Adrenal gland (tissue), 5 donors: ENCODE data around the gene CYB5A.
A peak's percentile ranks its signal among the peaks of the same experiment; 100 is the strongest.

Source experiments
- POLR2A ChIP-seq, 2 donors: fragments of 450-650 bp; IDR thresholded peaks; one replicate each; pipeline ENCODE4 v1.6.1; 2017; ENCODE audit warnings: antibody characterized with exemption in 2 of 2, mild to moderate bottlenecking in 2 of 2, moderate library complexity in 1 of 2
- TF ChIP-seq, protein P1 (sequence below), 6 experiments: fragments of 450-650 bp in 4 of 6; fragments of 200-600 bp in 2 of 6; sonication (generic) in 1 of 6; IDR thresholded peaks; 1 replicate in 5 of 6; 2 replicates in 1 of 6; pipeline versions ENCODE4 v1.5.1 to v1.8.0; 2016 to 2021; ENCODE audit warnings: antibody characterized with exemption in 6 of 6, mild to moderate bottlenecking in 2 of 6, moderate library complexity in 1 of 6
- donor health status: DM: no; HTN: no; CAD: no.

DNA sequence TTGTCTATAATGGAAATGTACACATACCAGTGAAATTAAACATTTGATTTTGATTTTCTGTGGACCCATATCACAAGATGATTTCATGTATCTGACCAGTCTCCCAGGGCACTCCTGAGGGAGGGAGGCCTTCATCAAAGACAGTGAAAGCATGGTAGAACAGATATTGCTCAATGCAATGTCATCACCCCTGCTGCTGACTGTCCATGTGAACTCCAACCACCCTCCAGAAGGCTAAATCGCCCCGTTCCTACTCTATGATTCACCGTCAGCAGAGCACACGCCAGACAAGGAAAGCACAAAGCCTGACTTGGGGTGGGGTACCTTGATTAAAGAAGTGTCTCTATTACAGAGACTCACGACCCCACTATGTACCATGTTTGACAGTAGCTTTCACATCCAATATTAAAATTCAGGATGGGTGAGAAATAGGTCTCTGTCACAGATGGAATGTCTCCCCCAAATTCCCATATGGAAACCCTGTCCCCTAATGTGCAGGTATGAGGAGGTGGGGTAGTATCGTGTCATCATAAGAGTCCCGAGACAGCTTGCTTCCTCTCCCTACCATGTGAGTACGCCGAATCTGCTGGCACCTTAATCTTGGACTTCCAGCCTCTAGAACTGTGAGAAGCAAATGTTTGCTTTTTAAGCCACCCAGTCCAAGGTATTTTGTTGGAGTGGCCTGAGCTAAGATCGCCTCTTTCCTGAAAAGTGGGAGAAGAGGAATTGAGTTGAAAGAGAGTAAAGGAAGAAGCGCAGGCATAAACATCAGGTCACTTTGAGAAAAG is 42.4 kb downstream of the CYB5A start:
- TF ChIP-seq, protein P1, sequence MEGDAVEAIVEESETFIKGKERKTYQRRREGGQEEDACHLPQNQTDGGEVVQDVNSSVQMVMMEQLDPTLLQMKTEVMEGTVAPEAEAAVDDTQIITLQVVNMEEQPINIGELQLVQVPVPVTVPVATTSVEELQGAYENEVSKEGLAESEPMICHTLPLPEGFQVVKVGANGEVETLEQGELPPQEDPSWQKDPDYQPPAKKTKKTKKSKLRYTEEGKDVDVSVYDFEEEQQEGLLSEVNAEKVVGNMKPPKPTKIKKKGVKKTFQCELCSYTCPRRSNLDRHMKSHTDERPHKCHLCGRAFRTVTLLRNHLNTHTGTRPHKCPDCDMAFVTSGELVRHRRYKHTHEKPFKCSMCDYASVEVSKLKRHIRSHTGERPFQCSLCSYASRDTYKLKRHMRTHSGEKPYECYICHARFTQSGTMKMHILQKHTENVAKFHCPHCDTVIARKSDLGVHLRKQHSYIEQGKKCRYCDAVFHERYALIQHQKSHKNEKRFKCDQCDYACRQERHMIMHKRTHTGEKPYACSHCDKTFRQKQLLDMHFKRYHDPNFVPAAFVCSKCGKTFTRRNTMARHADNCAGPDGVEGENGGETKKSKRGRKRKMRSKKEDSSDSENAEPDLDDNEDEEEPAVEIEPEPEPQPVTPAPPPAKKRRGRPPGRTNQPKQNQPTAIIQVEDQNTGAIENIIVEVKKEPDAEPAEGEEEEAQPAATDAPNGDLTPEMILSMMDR (IDR thresholded peaks at IDR 0.05) = no peak
- peak in 1 of 2 donors; percentile 4 for TF ChIP-seq POLR2A (IDR thresholded peaks at IDR 0.05)
